DND-41 (cell line): ENCODE results near the gene PRRX2.

ENCODE experiments used
- EZH2 ChIP-seq: IDR thresholded peaks from 3 replicates; pipeline ENCODE4 v1.6.1; 2012; ENCODE audit warnings: borderline replicate concordance, low read depth, mild to moderate bottlenecking, moderate library complexity, low read length, inconsistent platforms; ENCODE audit not compliant: severe bottlenecking
- TF ChIP-seq, protein P1 (sequence below): IDR thresholded peaks from 2 replicates; pipeline ENCODE4 v1.5.1; 2012; ENCODE audit warnings: borderline replicate concordance, low read length, moderate library complexity, mild to moderate bottlenecking; ENCODE audit not compliant: poor library complexity, severe bottlenecking; ENCODE audit errors: extremely low read depth

- TF ChIP-seq, protein P1, sequence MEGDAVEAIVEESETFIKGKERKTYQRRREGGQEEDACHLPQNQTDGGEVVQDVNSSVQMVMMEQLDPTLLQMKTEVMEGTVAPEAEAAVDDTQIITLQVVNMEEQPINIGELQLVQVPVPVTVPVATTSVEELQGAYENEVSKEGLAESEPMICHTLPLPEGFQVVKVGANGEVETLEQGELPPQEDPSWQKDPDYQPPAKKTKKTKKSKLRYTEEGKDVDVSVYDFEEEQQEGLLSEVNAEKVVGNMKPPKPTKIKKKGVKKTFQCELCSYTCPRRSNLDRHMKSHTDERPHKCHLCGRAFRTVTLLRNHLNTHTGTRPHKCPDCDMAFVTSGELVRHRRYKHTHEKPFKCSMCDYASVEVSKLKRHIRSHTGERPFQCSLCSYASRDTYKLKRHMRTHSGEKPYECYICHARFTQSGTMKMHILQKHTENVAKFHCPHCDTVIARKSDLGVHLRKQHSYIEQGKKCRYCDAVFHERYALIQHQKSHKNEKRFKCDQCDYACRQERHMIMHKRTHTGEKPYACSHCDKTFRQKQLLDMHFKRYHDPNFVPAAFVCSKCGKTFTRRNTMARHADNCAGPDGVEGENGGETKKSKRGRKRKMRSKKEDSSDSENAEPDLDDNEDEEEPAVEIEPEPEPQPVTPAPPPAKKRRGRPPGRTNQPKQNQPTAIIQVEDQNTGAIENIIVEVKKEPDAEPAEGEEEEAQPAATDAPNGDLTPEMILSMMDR, result no peak
- TF ChIP-seq EZH2, result no peak
Observed at GRCh38 chr9:129676287-129676686, 10.8 kb downstream of the PRRX2 start.
